Fibroblast of pulmonary artery (primary cell): ENCODE measurements around the gene SIGLEC14.

Experiments used
- DNase-seq: peaks from one replicate; pipeline ENCODE4 v3.0.0-alpha.2; 2010; ENCODE audit warnings: low read depth
- H3K4me3 ChIP-seq: replicated peaks from 2 replicates; pipeline ENCODE4 v1.5.1; 2011; ENCODE audit warnings: low read depth, mild to moderate bottlenecking, control low read depth, low read length, moderate library complexity
- TF ChIP-seq, protein P1 (sequence below): IDR thresholded peaks from 2 replicates; pipeline ENCODE4 v1.5.1; 2011; ENCODE audit warnings: mild to moderate bottlenecking, control low read depth, low read length, inconsistent platforms; ENCODE audit errors: missing control alignments

SIGLEC14 gene

DNA sequence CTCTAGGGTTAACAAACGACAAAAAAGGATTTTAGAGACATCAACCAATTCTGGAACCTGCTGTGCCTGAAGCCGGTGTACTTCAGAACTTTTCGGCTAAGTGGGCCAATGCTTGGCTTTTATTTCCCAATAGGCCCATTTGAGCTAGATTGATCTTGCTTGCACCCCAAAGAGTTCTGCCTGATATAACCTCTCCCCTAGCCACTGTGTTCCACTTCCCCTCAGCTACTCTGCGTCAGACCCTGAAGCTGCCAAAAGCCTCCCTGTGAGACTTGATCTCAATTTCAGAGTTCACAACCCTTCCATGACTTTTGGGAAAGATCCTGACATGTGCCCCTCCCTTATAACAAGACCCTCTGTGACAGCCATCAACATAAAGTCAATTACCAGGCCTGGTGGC is 5.6 kb upstream of the SIGLEC14 start:
- H3K4me3 ChIP-seq: no peak overlapping the region
- DNase-seq: no peak
- TF ChIP-seq, protein P1, sequence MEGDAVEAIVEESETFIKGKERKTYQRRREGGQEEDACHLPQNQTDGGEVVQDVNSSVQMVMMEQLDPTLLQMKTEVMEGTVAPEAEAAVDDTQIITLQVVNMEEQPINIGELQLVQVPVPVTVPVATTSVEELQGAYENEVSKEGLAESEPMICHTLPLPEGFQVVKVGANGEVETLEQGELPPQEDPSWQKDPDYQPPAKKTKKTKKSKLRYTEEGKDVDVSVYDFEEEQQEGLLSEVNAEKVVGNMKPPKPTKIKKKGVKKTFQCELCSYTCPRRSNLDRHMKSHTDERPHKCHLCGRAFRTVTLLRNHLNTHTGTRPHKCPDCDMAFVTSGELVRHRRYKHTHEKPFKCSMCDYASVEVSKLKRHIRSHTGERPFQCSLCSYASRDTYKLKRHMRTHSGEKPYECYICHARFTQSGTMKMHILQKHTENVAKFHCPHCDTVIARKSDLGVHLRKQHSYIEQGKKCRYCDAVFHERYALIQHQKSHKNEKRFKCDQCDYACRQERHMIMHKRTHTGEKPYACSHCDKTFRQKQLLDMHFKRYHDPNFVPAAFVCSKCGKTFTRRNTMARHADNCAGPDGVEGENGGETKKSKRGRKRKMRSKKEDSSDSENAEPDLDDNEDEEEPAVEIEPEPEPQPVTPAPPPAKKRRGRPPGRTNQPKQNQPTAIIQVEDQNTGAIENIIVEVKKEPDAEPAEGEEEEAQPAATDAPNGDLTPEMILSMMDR: no peak

DNA sequence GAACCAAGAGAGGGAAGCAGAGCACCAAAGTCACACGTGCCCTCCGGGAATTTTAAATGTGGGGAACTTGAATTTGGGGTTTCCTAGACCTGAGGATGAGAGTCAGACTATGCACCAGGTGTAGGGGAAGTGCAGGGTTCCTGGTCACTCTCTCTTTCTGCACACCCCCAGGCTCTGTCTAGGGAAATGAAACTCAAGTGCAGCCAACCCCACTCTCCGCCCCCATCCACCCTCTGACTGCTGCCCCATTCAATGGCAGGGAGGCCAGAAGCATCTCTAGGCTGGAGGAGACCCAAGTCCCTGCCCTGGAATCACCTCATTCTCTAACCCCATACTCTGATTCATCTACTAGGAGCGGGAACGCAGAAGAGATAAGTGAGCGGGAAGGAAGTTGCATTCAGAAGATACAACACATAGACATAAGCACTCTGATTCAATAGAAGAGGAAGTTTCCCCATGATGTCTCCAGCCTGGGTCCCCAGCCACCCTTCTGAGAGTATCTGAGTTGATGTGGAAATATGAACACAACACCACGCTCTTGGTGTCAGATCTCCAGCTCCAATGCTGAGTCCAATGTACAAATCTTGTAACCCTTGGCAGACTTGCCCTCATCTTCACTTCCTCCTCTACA is 4.7 kb upstream of the SIGLEC14 start:
- TF ChIP-seq, protein P1: no peak
- no peak overlapping the region for H3K4me3 ChIP-seq

DNA sequence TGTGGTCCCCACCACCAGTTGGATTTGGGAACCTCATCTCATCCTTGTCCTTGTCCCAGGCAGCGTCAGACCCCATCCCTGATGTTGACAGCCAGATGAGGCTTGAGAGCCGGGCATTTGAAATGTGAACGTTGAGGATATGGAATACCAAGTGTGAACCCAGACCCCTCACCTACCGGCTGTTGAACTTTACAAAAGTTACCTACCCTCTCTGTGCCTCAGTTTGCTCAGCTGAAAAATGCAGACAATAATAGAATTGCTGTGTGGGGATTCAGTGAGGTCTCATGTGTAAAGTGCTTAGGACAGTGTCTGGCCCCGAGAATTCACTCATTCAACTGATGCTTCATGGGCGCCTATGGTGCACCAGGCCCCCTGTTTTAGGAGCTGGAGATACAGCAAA is 693 bp upstream of the SIGLEC14 start:
- no peak overlapping the region for H3K4me3 ChIP-seq
- DNase-seq: no peak
- TF ChIP-seq, protein P1: no peak

More for the DNA sequence above, 4.7 kb upstream of the SIGLEC14 start:
- no peak for DNase-seq

DNA sequence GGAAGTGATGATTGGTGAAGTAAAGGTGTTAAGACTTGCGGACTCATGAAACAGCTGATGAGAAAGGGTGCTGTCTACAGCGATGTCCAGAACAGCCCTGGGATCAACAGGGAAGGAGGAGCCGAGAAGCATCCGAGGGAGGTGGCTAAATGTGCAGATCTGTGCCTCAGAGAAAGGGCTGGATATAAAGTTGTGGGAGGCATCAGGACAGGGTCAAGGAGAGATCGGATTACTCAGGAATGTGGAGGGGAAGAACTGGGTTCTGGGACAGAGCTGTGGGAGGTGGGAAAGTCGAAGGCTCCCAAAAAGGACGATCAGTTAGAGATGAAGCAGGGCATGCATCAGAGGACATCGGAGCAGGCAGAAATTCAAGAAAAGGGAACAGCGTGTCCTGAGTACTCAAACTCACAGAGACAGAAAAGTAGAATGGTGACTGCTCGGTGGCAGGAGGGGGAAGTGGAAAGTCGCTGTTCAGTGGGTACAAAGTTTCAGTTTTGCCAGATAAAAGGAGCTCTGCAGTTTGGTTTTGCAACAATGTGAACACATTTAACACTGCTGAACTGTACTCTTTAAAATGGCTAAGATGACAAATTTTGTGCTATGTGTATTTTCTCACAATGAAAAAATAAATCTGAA is 1.9 kb downstream of the SIGLEC14 start:
- H3K4me3 ChIP-seq: no peak overlapping the region
- DNase-seq: no peak
- TF ChIP-seq, protein P1: no peak

DNA sequence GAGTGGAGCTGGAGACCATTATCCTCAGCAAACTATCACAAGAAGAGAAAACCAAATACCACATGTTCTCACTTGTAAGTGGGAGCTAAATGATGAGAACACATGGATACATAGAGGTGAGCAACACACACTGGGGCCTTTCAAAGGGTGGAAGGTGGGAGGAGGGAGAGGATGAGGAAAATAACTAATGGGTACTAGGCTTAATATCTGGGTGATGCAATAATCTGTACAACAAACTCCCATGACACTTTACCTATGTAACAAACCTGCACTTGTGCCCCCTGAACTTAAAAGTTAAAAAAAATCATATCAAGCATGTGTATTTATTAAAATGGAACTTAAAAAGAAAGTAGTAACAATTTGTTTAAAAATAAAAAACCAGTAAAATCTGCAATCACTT is 5.0 kb downstream of the SIGLEC14 start:
- TF ChIP-seq, protein P1: no peak
- H3K4me3 ChIP-seq: no peak overlapping the region
- no peak for DNase-seq

DNA sequence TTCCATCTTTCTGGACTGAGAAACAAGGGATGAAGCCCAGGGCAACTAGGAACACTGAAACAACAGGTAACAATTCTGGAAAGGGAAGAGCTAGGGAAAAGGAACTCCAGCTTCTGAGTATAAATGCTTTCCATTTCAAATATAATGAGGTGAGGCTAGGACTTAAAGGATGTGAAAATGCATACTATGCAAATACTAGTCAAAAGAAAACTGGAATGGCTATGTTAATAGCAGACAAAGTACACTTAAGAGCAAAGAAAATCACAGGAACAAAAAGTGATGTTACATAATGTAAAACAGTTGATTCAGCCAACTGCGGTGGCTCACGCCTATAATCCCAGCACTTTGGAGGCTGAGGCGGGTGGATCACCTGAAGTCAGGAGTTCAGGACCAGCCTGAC is 6.2 kb downstream of the SIGLEC14 start:
- TF ChIP-seq, protein P1: no peak
- H3K4me3 ChIP-seq: no peak overlapping the region
- DNase-seq: no peak

DNA sequence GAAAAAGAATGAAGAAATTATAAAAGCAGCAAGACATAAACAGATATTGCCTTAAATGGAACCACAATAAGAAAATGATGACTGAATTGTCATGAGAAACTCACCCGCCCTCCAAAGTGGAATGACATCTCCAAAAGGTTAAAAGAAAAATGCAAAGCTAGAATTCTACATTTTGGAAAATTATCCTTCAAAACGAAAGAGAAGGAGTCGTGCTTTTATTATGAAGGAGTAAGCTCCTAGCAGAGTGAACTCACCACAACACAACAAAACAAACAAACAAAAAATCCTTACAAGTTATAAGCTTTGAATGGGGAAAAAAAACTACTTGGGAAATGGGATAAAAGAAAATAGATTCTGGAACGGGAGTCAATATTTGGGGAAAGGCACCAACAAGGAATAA is 6.7 kb downstream of the SIGLEC14 start:
- TF ChIP-seq, protein P1: no peak
- no peak for DNase-seq
- no peak overlapping the region for H3K4me3 ChIP-seq
